ENCODE data around the gene ARL3.

- TF ChIP-seq POLR2A (IDR thresholded peaks at IDR 0.05) (no peak), CTCF (IDR thresholded peaks at IDR 0.05) (no peak)
These were observed 66.5 kb downstream of the ARL3 start for GRCh38 chr10:102647443-102648268.

All from suprapubic skin (tissue), 3 donors.